HG02981 (cell line): Measurements from ENCODE around the gene TBC1D16.
"Not testable (repeated sequence)": the region's sequence is repeated elsewhere in the genome, so short reads cannot be mapped to it uniquely, and the experiment has no call there.

Experiments used
- ATAC-seq: cut with Tn5 transposase; IDR thresholded peaks from one replicate; pipeline ENCODE4 v1.9.1; 2021; ENCODE audit warnings: mild to moderate bottlenecking, moderate library complexity; ENCODE audit not compliant: unreplicated experiment

Gene TBC1D16

DNA sequence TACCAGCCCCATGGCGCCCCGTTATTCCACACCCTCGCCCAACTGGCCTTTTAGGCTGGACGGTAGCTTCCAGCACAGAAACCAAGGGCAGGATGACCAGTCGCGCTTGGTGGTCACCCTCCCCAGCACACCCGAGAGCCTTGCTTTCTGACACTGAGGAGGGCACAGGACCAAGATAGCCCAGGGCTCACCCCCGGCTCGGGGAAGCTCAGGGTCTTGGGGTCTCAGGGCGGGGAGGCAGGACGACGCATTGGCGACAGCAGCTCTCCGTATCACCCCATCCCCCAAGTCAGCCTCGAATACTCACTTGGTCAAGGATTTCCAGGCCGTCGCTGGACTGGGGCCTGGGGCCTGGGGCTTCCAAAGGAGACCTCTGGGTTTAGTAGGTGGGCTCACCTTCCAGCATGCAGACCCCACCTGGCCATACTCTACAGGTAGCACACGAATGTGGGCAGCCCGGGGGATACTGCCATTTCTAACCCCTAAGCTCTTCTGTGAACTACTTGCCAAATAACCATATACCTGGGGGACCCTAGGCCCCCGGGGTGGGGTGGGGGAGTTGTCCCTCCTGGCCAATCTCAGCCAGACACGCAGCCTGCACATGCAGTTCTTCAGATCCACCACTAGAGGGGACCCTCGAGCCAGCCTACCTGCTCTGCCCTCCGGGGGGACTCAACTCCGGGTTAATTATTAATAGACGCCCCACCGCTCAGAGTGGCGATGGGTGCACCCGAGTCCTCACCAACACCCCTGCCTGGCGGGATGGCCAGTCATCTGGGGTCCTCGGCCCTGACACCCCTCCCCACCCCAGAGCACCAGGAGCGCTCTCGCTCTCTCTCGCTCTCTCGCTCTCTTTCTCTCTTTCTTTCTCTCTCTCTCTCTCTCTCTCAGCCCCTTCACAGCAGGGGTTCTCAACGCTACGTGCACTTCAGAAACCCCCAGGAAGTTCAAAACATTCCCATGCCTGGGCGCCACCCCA is 30.0 kb downstream of the TBC1D16 start:
- no peak for ATAC-seq

DNA sequence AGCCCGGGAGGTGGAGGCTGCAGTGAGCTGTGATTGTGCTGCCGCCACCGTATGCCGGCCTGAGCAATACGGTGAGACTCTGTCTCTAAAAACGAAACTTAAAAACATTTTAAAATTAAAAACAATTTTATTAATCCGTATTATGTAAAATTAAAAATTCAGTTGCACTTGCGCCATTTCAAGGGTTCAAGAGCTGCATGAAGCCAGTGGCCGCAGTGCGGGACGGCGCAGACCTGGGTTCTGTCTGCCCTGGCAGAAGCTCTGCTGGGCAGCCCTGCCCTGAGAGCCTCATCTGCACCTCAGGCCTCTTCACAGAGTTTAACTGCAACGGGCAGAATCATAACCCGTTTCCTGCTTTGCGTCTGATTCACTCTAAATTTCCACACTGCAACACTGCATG is 31.7 kb downstream of the TBC1D16 start:
- no peak for ATAC-seq

DNA sequence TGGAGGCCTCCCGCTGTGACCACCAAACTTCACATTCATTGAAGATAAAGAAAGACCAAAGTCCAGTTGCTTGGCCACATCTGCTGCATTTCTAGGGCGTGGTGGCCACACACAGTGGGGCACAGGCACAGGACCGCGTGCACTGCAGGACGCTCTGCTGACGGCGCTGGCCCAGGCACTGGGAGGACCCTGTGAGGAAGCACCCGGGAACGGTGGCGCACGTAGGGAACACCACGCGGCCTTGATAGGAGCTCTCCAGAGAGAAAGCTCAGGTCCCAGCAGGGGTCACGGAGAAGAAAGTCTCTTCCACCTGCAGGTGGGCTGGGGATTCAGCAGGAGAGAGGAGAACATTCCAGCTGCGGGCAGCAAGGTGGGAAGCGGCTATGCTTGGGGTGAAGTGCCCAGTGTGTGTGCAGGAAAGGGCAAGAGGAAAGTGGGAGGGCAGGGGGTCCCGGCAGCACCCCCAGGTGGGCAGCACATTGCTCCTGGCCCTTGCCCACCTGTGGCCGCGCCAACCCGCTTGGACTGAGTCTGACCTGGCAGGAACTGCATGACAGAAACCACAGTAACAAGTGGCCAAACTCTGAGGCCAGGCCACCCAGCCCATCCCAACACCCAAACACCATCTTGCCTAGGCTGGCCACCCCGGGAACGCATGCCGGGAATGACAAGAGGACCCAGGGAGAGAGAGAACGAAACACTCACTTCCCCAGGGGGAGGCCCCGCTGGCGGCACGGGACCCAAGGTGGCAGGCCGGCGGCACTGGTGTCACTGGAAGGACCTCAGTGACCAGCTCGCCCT is 32.8 kb downstream of the TBC1D16 start:
- no peak for ATAC-seq

DNA sequence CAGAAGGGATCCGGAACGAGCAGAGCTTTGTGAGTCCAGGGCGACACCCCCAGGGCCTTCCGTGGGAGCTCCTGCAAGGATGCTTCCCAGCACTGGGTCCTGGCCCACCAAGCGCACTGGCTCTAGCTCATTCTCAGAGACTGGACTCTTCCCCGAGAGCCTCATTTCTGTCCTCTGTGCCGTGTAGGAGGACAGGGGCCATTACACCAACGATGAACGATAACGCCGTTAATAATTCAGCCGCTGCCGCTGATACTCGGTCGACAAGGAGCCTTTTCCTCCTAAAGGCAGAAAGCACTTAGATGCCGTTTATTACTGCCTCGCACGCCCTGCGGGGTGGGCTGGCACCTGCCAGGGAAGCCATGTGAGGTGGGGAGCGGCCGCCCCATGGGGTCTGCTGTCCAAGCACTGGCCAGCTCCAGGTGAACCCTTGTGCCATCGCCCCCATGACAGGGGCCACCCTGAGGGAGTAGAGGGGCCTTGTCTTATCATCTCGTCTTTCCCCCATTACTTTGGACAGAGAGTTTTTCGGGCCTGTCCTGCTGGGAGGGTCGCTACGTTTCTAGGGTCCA is 33.5 kb downstream of the TBC1D16 start:
- no peak for ATAC-seq

DNA sequence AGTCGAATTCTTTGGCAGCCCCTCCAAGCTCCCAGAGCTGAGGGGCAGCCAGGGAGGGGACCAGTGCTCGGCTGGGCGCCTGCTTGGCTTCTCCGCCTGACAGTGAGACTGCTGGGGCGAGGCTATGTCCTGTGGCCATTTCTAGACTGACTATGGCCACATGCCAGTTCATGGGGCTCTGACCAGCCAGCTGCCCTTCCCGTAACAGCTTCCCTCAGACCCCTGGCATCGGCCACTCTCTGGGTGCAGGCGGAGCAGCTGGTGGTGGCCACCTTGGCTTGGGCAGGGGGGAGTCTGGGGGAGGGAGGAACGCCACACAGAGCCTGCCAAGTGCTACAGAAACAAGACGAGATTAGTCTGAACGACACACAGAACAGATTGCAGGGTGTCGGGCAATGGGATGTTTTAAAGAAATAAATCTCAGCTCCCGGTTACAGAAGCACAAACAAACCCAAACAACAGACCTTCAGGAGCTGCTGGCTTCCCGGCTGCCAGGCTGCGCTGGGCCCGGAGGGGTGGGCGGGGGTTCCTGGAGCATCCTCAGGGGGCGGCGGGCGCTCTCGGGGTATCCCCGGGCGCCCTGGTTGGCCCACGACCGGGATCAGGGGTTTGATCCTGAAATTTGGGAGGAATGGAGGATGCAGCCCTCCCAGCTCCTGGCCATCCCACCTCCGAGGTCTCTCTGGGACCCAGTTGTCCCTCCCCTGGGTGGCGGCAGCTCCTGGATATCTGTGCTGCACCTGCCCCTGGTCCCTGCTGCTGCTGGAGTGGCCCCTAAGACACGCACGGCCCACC is 34.5 kb downstream of the TBC1D16 start:
- no peak for ATAC-seq

DNA sequence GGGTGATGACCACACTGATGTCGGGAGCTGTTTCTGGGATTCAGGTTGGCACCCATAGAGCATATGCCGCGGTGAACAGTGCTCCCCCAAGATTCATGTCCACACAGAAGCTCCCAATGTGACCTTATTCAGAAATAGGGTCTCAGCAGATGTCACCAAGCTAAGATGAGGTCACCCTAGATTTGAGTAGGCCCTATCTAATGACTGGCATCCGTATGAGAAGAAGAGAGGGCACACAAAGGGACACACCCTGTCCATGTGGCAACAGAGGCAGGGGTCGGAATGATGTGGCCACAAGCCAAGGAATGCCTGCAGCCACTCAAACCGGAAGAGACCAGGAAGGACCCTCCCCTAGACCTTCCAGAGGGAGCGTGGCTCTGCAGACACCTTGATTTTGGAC is 35.5 kb downstream of the TBC1D16 start:
- ATAC-seq = no peak

DNA sequence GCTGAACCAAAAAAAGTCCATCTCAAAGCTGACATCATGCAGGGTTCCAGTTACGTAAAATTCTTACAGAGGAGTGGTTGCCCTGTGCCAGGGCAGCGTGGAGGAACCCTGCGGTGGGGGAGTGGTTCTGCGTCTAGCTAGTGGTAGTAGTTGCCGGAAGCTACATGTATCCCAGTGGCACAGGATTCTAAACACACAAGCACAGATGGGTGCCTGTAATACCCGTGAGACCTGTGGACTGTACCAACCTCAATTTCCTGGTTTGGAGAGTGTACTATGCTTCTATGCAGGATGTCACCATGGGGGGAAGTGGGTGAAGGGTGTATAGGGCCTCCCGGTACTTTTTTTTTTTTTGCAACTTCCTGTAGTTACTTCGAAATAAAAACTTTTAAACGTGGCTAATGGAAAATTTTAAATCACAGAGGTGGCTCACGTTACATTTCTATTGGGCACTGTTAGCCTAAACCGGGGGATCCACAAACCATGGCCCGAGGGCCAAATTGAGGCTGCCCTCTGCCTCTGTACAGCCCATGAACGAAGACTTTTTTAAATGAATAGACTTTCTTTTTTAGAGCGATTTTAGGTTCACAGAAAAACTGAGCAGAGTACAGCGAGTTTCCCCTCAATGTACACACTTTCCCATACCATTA is 38.5 kb downstream of the TBC1D16 start:
- ATAC-seq = no peak

DNA sequence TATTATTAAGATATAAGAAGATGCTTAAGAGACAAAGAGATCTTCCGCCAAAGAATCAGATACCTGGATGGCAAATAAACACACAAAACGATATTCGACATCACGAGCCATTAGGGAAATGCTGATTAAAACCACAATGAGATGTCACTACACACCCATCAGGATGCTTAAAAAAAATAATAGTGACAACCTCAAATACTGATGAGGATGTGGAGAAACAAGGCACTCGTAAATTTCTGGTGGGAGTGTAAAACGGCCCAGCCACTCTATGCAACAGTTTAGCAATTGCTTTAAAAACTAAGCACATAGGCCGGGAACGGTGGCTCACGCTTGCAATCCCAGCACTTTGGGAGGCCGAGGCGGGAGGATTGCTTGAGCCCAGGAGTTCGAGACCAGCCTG is 39.4 kb downstream of the TBC1D16 start:
- ATAC-seq = no peak

DNA sequence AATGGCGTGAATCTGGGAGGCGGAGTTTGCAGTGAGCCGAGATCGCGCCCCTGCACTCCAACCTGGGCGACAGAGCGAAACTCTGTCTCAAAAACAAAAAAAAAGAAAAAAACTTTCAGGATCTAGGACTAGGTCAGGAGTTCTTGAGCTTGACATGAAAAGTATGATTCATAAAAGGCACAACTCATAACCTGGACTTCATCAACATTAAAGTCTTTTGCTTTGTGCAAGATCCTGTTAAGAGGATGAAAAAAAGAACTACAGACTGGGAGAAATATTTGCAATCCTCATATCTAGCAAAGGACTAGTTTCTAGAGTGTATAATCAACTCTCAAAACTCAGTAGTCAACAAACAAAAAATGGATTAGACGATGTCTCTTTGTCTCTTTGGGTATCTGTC is 40.0 kb downstream of the TBC1D16 start:
- no peak for ATAC-seq

DNA sequence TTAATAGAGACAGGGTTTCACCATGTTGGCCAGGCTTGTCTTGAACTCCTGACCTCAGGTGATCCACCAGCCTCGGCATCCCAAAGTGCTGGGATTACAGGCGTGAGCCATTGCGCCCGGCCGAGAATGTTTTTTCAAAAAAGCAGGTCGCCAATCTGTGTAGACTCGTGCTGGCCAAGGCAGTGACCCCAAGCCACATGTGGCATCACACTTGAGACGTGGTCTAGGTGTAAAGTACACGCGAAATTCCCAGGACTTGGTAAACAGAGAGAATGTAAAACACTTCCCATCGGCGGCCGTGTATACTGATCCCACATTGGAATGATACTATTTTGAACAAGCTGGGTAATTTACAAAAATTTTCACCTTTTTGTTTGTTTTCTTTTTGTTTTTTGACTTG is 41.1 kb downstream of the TBC1D16 start:
- no peak for ATAC-seq

DNA sequence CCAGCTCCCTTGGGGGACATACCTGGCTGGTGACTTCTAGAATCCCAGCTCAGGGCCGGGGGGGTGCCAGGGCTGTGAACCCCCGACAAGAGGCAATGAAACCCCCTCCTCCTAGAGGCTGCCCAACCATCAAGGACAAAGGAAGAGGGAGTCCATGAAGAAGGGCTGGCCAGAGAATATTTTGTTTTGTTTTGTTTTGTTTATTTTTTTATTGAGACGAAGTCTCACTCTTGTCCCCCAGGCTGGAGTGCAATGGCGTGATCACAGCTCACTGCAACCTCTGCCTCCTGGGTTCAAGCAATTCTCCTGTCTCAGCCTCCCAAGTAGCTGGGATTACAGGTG is 41.5 kb downstream of the TBC1D16 start:
- ATAC-seq = not testable (repeated sequence)

DNA sequence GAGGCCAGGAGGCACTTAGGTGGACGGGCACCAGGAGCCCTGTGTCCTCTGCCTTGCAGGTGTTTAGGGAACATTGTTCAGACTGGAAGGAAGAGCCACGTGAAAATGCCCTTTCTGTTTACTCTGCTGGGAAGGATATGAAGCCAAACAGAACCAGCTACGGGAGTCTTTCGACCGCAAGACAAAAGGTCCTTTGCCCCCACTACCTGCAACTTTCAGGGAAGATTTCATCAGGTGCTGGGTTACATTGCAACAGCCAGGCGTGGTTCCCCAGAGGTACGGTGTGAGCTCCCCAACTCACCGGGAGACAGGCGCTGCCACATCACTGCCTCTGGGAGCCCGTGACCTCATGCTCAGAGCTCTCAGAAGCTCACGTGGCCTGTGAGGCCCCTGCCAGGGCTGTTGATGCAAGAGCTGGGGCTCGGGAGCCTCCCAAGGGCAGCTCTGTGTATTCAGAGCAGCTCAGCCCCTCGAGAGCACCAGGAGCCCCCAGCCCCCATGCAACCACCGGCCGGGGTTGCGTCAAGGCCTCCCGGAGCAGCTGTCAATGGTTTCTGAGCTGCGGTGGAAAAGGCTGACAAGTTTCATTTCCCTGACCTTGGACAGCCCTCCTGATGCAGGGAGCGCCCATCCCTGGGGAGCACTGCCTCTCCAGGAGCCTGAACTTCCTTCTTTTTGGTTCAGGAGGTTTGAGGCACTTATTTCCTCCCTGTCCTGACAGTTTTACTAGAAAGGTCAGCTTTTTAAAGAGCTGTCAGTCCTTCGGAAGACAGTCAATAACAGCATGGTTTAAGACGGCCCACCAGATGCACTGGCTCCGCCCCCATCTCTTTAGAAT is 42.1 kb downstream of the TBC1D16 start:
- no peak for ATAC-seq

DNA sequence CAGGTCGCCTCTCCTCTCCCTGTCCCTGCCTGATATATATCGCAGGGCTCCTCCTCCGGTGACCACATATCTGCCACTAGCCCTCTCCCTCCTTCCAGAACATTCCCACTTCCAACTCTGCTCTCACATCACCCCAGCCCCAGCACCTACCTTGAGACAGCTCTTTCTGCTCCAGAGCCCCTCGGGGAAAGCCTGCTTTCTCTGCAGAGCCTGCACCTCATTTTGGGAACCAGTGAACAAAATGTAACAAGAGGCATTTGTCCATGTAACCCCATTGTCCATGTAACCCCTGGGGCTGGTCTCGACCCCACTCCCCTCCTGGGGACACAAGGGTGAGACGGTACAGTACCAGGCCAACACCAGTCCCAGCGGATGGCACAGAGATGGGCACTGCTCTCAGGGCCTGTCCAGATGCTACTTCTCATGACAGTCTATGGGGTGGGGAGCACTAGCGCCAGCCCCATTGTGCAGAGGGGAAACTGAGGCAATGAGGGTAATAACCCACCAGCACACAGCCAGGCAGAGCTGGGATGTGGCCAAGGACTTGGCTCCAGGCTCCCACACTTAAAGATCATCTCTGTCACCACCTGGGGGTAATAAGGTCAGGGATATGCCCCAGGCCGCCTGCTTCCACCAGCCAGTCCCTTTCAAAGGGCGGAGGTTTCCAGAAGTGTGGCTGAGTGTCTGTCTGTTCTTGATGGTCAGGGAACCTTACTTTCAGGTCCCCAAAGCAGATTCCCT is 42.9 kb downstream of the TBC1D16 start:
- no peak for ATAC-seq

DNA sequence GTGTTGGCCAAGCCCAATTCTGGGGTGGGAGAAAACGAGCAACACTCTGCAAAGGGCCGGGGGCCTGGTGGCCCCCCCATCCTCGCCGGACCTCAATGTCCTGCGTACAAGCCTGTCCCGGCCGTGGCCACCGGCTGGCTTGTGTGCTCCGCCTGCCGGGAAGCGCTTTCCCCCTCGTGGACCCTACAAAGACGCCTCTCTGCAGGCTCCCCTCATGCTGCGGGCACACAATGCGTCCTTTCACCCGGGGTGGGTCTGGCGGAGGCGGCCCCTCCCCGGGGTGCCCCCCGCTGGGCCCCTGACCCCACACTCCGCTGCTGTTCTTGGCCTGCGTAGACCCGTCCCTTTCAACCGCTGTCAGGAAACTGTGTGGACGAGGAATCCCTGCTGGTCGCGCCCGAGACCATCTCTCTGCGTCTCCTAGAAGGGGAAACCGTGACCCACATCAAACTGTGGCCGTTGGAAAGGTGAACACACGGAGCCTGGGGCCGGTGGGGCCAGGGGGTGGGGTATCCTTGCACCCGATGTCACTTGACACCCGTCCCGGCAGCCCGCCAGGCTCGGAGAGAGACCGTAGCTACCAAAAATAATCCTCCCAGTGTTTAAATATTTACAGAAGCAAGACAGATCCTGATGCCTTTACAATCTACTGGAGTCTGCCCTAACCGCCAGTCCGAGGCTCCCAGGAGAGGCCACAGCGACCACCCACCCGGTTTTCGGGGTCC is 43.6 kb downstream of the TBC1D16 start:
- ATAC-seq = no peak

DNA sequence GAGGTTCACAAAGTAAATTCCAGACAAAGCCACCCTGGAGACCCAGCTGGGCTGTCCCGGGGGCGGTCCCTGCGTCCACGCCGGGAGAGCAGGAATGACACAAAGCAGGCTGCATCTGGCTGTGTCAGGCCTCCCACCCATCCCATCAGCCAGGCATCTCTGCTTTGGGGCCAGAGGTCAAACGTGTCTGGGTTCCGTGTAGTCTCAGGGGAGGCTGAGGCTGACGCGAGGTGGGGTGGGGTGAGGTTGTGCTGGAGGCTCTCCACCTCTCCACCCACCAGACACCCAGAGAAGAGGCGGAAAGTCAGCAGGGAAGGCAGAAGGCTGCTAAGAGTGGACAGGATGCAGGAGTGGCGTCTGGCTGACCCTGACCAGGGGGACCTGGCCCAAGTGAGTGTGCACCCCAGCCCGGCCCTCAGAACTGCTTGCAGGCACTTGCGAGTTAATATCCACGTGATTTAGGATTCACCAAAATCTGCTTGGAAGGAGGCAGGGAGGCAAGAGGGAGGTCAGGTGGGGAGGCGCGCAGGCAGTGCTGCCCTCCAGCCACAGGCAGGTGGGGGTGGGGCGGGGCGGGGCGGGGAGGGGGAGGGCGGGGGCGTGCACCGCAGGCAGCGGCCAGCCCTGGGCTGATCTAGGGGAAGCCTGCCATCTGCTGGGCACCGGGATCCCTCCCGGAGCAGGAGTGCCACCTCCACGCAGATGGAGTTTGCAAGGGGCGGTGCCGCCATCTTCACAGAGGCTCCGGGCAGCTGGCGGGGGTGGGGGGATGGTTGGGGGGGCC is 44.3 kb downstream of the TBC1D16 start:
- no peak for ATAC-seq

DNA sequence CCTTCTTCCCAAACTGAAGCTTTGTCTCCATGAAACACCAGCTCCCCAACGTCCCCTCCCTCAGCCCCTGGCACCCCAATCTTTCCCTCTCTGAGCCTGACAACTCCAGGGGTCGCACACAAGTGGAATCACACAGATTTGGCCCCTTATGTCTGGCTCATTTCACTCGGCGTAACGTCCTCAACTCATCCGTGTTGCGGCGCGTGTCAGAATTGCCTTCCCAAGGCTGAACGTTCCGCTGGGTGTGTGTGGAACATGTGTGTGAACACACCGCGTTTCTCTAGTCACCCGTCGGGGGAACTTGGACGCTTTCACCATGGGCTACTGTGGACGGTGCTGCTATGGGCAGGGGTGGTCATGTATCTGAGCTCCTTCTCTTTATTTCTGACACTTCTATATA is 45.0 kb downstream of the TBC1D16 start:
- ATAC-seq = no peak

DNA sequence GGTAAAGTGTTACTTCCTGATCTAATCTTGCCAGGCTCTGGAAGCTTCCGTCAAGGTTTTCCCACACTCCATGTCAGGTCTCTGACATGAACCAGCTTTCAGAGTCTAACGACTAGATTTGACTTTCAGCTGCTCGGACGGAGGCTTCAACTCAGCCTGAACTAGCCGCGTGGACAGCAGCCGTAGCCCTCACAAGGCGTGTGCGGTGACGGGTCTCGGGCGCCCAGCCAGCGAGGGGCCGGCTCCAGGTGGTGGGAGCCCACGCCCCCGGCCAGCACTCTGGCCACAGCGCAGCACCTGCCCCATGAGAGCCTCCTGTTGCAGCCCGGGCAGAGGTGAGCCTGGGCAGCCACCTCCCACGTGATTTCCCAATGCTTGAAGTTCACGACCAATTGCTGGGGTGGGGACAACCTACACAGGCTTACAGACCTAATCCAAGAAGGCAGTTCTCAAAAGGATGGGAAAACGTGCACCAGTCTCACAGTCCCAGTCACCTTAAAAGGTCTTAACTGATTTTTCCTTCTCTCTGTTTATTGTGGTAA is 45.5 kb downstream of the TBC1D16 start:
- ATAC-seq = no peak
